Keratinocyte (primary cell): ENCODE measurements around the gene TMEM184A. TPM values are rescaled to one million over a fixed set of nuclear protein-coding genes. Genes with fewer than 3 reads are reported as not detected.

Experiments
- DNase-seq: peaks from one replicate; pipeline ENCODE4 v3.0.0-alpha.2; 2011; ENCODE audit warnings: low read depth, missing footprints, low spot score
- FAIRE-seq: peaks from 2 replicates; lab custom pipeline; 2011; peaks lifted over from hg19 to GRCh38; lab: Jason Lieb, UNC
- H2AFZ ChIP-seq: 2 replicates; pipeline ENCODE4 v1.6.0; 2012; ENCODE audit warnings: low read length, control low read depth, inconsistent platforms; ENCODE audit not compliant: control insufficient read depth
- H3K27ac ChIP-seq: 2 replicates; pipeline ENCODE4 v1.5.1; 2011; ENCODE audit warnings: low read length; ENCODE audit not compliant: control insufficient read depth, insufficient read depth
- H3K27me3 ChIP-seq: 3 replicates; pipeline ENCODE4 v1.6.0; 2011; ENCODE audit warnings: low read length; ENCODE audit not compliant: control insufficient read depth, insufficient read depth; ENCODE audit errors: extremely low read depth
- H3K36me3 ChIP-seq, 2 experiments: 2 replicates in 1 of 2; 3 replicates in 1 of 2; pipeline ENCODE4 v1.5.1; 2011; ENCODE audit warnings: low read length in 2 of 2, mild to moderate bottlenecking in 1 of 2; ENCODE audit not compliant: control insufficient read depth in 2 of 2, insufficient read depth in 2 of 2; ENCODE audit errors: extremely low read depth in 1 of 2
- H3K4me1 ChIP-seq: 3 replicates; pipeline ENCODE4 v1.5.1; 2011; ENCODE audit warnings: low read length; ENCODE audit not compliant: control insufficient read depth, insufficient read depth; ENCODE audit errors: extremely low read depth
- H3K4me2 ChIP-seq: 3 replicates; pipeline ENCODE4 v1.6.0; 2011; ENCODE audit warnings: low read depth, low read length; ENCODE audit not compliant: control insufficient read depth, insufficient read depth; ENCODE audit errors: extremely low read depth
- H3K4me3 ChIP-seq, 3 experiments: fragments of 200-600 bp in 1 of 3; sonication (generic) in 1 of 3; 2 replicates in 2 of 3; 3 replicates in 1 of 3; pipeline ENCODE4 v1.5.1; 2011 to 2016; ENCODE audit warnings: low read length in 3 of 3, mild to moderate bottlenecking in 3 of 3, control low read depth in 2 of 3, inconsistent platforms in 1 of 3, low read depth in 1 of 3, mixed read lengths in 1 of 3, mixed run types in 1 of 3, moderate library complexity in 1 of 3; ENCODE audit not compliant: control insufficient read depth in 2 of 3, insufficient read depth in 2 of 3; ENCODE audit errors: extremely low read depth in 1 of 3
- H3K79me2 ChIP-seq: 2 replicates; pipeline ENCODE4 v1.6.0; 2012; ENCODE audit warnings: low read length; ENCODE audit not compliant: control insufficient read depth, insufficient read depth
- H3K9ac ChIP-seq: 3 replicates; pipeline ENCODE4 v1.6.0; 2011; ENCODE audit warnings: low read length; ENCODE audit not compliant: control insufficient read depth, insufficient read depth; ENCODE audit errors: extremely low read depth
- H3K9me1 ChIP-seq: 3 replicates; pipeline ENCODE4 v1.6.0; 2011; ENCODE audit warnings: low read length; ENCODE audit not compliant: control insufficient read depth, insufficient read depth; ENCODE audit errors: extremely low read depth
- H3K9me3 ChIP-seq: 2 replicates; pipeline ENCODE4 v1.5.1; 2012; ENCODE audit warnings: low read depth, low read length; ENCODE audit not compliant: control insufficient read depth
- H4K20me1 ChIP-seq: 3 replicates; pipeline ENCODE4 v1.6.0; 2011; ENCODE audit warnings: low read length; ENCODE audit not compliant: control insufficient read depth, insufficient read depth; ENCODE audit errors: extremely low read depth
- EZH2 ChIP-seq: IDR thresholded peaks from one replicate; pipeline ENCODE4 v1.6.1; 2012; ENCODE audit warnings: inconsistent platforms, mild to moderate bottlenecking, low read length, moderate library complexity
- dilution Hi-C: fragments of 300-500 bp; cut with MboI; formaldehyde crosslinking; loops from one replicate; pipeline ENCODE4 v1.7.0; 2020; ENCODE audit warnings: low sequenced_read_pairs; ENCODE audit not compliant: extremely low pct_ligation_motif_present
- polyA plus RNA-seq, 5 experiments: library from polyadenylated mRNA; depleted of rRNA in 3 of 5; stranded (reverse) in 3 of 5; stranded (forward) in 1 of 5; unstranded in 1 of 5; fragments of >200 nt; gene quantifications; 1 replicate in 1 of 5; 2 replicates in 3 of 5; 3 replicates in 1 of 5; pipeline versions ENCODE4 v1.2.1 to v1.2.3, GENCODE V29; 2011 to 2012; ENCODE audit warnings: missing spikeins in 2 of 5, low read depth in 1 of 5, low replicate concordance in 1 of 5
- TF ChIP-seq, protein P1 (sequence below), 3 experiments: IDR thresholded peaks in 1 of 3; conservative IDR thresholded peaks in 1 of 3; optimal IDR thresholded peaks in 1 of 3; 2 replicates in 2 of 3; 3 replicates in 1 of 3; pipeline versions ENCODE3 to v1.5.1; 2011; ENCODE audit warnings: low read length in 3 of 3, mild to moderate bottlenecking in 3 of 3, moderate library complexity in 2 of 3, control low read depth in 1 of 3, inconsistent platforms in 1 of 3; ENCODE audit not compliant: insufficient read depth in 2 of 3; ENCODE audit errors: extremely low read depth in 1 of 3

TMEM184A gene
- polyA plus RNA-seq, 1 donor (not counting 4 experiments of a cell fraction or from before 2014, with no cell fraction given) = 2.9 TPM

DNA sequence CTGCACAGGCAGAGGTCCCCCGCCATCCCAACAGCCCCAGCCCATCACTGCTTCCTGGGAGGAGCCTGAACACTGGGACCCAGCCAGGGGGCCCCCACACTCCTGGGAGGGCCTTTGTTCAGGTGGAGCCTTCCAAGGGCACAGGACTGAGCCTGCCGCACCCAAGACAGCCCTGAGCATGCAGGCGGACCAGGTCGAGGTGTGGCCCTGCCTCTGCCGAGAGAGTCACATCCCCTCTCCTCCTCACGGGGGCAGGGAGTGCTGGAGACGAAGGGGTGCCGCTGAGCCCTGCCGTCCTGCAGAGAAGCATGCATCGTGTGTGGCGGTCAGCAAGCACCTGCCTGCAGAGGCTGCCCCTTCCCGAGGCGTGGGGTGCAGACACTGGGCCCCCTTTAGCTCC, 32.8 kb downstream of the TMEM184A start:
- Histone ChIP-seq H3K9me1 (no peaks in the 10 kb centered on the region), H4K20me1 (no peaks in the 10 kb centered on the region), H3K4me1 (peaks cover 14% of the 10 kb centered on the region), H3K4me3 (no peak overlapping the region), H3K27ac (no peak overlapping the region), H3K9ac (no peak overlapping the region), H3K36me3 (no peaks in the 10 kb centered on the region), H3K9me3 (no peaks in the 10 kb centered on the region), H3K4me2 (peak overlapping the region; percentile 6), H3K27me3 (no peaks in the 10 kb centered on the region), H2AFZ (no peak overlapping the region), H3K79me2 (no peaks in the 10 kb centered on the region)
- no peak for TF ChIP-seq EZH2
- TF ChIP-seq, protein P1, sequence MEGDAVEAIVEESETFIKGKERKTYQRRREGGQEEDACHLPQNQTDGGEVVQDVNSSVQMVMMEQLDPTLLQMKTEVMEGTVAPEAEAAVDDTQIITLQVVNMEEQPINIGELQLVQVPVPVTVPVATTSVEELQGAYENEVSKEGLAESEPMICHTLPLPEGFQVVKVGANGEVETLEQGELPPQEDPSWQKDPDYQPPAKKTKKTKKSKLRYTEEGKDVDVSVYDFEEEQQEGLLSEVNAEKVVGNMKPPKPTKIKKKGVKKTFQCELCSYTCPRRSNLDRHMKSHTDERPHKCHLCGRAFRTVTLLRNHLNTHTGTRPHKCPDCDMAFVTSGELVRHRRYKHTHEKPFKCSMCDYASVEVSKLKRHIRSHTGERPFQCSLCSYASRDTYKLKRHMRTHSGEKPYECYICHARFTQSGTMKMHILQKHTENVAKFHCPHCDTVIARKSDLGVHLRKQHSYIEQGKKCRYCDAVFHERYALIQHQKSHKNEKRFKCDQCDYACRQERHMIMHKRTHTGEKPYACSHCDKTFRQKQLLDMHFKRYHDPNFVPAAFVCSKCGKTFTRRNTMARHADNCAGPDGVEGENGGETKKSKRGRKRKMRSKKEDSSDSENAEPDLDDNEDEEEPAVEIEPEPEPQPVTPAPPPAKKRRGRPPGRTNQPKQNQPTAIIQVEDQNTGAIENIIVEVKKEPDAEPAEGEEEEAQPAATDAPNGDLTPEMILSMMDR (optimal IDR thresholded peaks at IDR 0.05 in 1 of 3, IDR thresholded peaks at IDR 0.05 in 1 of 3, conservative IDR thresholded peaks at IDR 0.05 in 1 of 3; ENCODE audit: extremely low read depth in 1 of 3, insufficient read depth in 2 of 3, low read length in 3 of 3) = peak in 1 of 3 experiments; percentile 21
- FAIRE-seq (no peak), DNase-seq (no peak)
- dilution Hi-C loops = no loop called here

DNA sequence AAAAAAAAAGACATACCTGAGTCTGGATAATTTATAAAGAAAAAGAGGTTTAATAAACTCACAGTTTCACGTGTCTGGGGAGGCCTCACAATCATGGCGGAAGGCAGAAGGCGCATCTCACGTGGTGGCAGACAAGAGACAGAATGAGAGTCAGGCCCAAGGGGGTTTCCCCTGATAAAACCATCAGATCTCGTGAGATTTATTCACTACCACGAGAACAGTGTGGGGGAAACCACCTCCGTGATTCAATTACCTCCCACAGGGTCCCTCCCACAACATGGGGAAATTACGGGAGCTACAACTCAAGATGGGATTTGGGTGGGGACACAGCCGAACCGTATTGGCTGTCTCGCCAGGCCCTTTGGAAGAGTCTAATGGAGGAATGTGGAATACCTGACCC, 34.5 kb downstream of the TMEM184A start:
- DNase-seq = no peak
- no peak overlapping the region for H3K4me3 ChIP-seq
- H3K4me2 ChIP-seq = no peak overlapping the region
- no peak for FAIRE-seq
- no peaks in the 10 kb centered on the region for H3K9me3 ChIP-seq
- H3K79me2 ChIP-seq = no peaks in the 10 kb centered on the region
- dilution Hi-C loops = no loop called here
- no peaks in the 10 kb centered on the region for H3K36me3 ChIP-seq
- no peak overlapping the region for H2AFZ ChIP-seq
- no peaks in the 10 kb centered on the region for H3K9me1 ChIP-seq
- TF ChIP-seq EZH2 = no peak
- TF ChIP-seq, protein P1 (optimal IDR thresholded peaks at IDR 0.05 in 1 of 3, IDR thresholded peaks at IDR 0.05 in 1 of 3, conservative IDR thresholded peaks at IDR 0.05 in 1 of 3; ENCODE audit: extremely low read depth in 1 of 3, insufficient read depth in 2 of 3, low read length in 3 of 3) = no peak
- H3K27ac ChIP-seq = no peak overlapping the region
- H3K27me3 ChIP-seq = no peaks in the 10 kb centered on the region
- no peak overlapping the region for H3K9ac ChIP-seq
- H3K4me1 ChIP-seq = peaks cover 2% of the 10 kb centered on the region
- H4K20me1 ChIP-seq = no peaks in the 10 kb centered on the region
